Pons (tissue), 1 donor: ENCODE data around the gene ADGRL1.
A peak's percentile ranks its signal among the peaks of the same experiment; 100 is the strongest.
"Not testable (repeated sequence)": the region's sequence is repeated elsewhere in the genome, so short reads cannot be mapped to it uniquely, and the experiment has no call there.

Experiments
- DNase-seq: peaks from one replicate; pipeline ENCODE4 v3.0.0-alpha.2; 2016; ENCODE audit warnings: low spot score

The ADGRL1 gene

DNA sequence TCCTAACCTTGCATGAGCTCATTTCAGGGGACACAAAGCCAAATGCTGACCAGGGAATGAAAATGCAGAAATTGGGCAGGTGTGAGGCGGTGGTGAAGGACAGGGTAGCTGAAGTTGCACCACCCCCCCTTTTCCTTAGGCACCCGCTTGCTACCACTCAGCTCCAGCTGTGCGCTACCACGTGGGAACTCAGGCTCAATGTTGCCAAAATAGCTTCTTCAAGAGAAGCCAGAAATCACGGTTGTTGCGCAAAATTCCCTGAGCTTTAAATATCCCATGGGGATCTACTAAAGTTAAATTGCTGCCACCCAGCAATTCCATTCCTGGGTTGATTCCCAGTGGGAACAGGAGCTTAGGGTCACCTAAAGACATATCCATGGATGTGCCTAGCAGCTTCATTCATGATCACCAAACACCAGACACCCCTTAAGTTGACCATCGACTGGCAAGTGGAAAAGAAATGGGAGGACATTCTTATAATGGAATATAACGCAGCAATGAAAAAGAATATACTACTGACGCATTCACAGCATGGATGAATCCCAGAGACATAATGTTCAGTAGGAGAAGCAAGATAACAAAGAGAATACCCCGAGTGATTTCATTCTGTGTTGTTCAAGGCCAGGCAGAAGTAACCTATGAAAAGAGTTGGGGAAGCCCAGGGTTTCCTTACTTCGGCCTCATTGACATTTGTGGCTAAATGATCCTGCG lies 12.8 kb upstream of the ADGRL1 start:
- no peak for DNase-seq

DNA sequence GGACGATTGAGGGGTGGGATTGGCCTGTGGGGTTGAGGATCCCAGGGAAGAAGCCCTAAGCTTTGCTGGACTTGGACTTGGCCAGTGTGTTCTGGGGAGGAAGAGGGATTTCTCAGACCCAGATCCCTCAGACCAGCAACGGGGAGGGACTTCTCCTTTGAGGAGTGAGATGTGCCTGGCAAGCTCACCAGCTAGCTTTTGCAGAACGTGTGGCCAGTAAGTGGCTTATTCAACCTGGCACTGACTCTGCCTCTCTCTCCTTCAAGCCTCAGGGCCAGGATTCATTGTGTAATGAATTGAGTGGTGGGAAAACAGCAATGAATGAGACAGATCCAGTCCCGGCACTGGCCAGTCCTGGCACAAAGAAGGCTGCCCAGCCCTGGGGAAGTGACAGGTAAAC lies 11.9 kb upstream of the ADGRL1 start:
- DNase-seq, result not testable (repeated sequence)

DNA sequence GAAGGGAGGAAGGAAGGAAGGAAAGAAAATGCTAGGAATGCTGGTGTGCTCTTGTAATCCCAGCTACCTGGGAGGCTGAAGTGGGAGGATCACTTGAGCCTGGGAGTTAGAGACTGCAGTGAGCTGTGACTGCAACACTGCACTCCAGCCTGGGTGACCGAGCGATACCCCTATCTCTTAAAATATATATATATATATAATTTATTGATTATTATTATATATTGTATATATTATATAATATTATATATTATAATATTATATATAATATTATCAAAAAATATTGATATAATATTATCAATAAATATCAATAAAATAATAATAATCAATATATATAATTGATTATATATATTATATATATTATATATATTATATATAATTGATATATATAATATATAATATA lies 8.6 kb upstream of the ADGRL1 start:
- DNase-seq, result no peak

DNA sequence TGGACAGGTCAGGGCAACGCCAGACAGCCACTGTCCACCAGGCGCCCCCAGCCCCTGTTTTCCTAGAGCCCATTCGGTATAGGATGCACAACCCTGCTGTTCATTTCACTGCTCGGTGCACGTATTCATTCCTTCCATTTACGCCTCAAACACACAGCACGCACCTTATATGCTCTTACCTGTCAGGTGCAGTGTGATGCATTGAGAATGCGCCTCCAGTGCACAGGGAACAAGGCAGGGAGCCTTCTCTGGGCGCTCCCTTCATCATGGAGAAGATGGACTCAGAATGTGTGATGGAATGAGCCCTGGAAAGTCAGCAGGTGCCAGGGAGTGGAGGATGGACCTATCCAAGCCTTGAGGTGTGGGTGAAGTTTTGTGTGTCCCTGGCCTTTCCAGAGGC lies 4.2 kb upstream of the ADGRL1 start:
- not testable (repeated sequence) for DNase-seq

DNA sequence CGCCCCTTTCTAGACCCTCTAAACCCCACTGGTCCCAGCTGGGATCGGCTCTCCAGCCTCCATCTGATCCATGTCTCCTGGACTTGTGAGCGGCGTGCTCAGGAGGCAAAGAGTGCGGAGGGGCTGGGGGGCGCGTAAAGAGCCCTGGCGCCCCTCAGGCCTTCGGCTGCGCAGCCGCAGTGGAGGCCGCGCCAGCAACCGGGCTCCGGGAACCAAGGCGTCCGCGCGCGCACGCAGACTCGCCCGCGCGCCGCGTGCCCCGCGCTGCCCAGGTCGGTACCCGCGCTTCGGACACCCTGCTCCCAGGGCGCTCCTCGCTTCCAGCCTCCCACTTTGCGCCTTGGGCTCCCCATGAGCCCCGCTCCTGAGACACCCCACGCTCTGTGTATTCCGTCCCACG lies 3.4 kb upstream of the ADGRL1 start:
- not testable (repeated sequence) for DNase-seq

DNA sequence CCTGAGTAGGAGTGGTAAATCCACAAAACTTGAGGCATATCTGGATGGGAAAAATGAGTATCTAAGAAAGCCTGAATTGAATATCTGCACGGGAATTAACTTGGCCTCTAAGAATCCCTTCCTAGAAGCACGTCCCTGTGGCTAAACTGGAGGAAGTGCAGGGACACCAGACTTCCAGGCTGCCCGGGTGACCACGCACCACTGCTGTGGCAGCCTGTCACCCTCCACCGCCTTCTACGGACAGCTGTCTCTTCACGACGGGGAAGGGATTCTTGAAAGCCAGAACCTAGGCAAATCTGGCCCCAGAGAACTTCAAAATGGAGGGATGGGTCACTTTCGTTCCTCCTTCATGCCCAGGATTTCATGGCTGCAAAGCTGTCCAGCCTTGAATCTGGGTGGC lies 2.5 kb upstream of the ADGRL1 start:
- DNase-seq, result not testable (repeated sequence)

DNA sequence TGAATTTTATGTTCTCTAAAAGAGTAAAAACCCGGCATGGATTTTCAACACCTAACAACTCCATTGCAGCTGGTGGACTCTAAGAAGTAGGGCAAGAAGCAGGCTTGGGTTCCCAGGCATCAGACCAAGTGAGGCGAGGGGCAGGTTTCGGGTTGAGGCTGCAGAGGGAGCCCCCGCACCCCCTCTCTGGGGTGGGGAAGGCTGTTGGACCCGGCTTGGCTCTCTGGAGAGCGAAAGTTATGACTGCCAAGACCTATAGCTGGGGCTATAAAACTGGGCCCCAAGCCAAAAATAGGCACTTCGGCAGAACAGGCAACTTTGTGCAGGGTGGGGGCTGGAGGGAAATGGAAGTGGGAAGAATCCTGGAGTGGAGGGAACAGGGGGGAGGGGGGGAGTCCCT lies 1.8 kb upstream of the ADGRL1 start:
- not testable (repeated sequence) for DNase-seq

DNA sequence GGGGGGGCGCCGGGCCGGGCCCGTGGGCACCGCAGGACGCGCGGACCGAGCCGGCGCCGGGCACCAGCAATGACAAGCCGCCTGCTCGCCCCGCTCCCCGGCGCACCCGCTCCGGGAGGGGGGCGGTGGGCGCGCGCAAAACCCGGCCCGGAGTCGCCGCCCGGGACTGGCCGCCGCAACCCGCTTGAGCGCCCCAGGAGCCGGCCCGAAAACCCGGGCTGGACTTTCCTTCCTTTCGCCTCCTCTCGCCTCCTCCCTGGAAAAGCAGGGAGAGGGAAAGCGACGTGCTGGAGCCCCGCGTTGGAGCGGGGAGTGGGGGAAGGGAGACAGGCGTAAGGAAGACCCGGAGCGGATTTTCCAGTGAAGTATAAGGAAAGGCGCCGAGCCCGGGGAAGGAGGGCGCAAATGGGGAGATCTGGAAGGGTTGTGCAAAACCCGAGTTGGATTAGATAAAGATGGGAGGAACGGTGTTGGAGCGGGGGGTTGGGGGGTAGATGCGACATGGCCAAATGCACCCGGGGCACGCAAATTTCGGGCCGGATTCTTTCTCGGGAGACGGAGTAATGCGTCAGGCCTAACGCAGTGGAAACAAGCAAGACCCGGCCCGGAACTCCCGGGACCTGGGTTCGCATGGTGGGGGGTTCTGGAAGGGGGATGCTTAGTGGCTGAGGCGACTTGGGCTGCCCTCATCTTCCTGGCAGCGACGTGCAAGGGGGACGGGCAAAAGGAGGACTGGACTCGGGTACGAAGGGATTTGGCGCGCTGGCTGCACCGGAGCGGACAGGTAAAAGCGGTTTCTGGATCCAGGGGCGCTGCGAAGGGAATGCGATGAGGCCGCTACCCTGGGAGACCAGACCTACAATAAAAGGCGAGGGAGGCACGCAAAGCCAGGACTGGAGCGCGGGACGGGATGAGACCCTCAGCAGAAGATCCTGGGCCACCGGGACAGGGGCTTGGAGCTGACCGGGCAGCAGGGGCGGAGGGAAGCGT lies 1.1 kb upstream of the ADGRL1 start:
- peak; percentile 93 for DNase-seq

DNA sequence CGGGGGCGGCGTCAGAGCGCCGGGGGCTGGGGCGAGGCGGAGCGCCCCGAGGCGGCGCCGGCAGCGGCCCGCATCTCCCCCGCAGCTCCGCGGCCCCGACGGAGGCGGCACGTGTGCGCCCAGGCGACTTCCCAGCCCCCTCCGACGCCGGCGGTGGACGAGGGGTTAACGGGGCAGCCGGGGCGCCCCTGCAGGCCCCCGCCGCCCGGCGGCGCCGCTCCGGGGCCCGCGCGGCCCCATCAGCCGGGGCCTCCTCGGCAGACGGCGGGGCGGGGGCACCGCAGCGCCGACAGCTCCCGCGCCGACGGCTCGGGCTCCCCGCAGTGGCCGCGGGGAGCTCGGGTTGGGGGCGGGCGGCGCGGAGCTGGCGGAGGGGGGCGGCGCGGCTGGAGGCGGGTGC lies 339 bp upstream of the ADGRL1 start:
- not testable (repeated sequence) for DNase-seq

DNA sequence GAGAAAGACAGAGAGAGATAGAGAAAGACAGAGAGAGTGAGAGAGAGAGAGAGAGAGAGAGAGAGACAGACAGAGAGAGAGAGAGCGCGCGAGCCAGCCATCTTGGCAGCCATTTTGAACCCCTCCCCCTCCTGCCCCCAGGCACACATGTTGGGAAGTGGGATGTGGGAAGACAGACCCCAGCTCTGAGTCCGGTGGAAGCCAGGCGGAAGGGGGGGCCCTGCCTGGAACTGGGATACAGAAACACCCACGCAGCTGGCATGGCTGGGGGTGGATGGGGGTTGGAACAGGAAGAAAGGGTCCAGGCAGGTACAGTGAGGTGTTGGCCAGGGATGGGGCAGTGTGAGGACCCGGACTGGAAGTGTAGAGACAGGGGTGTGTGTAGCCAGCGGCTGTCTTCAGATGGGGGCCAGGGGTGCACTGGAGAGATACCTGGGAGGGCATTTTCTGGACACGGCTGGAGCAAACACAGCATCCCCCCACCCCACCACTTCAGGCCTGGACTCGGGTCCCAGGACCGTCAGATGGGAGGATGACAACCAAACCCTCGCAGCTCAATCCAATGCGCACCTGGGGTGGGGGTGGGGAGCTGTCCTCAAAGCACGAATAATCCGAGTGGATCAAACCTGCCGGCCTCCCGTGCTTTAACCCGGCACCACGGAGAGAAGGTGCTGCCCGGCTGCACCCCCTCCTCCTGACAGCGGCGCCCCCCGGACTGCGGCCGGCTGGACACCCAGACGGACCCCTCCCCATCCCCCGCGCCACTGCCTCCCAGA lies 1.1 kb downstream of the ADGRL1 start:
- not testable (repeated sequence) for DNase-seq

DNA sequence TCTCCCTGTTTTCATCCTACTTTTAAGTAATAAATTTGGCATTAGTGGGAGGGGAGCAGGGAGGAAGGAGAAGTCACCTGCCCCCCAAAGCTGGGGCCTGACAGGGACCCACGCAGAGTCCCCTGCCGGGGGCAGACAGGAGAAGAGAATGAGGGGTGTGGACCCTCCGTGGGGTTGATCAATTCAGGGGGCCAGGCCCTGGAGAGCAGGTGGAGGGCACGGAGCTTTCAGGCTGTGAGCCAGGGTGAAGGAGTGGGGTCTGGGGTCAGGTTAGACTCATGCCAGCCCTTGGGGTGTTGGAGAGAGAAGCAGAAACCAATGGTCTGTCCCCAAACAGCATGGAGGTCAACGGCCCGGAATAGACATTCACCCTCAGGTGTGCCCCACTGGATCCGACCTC lies 1.8 kb downstream of the ADGRL1 start:
- not testable (repeated sequence) for DNase-seq

DNA sequence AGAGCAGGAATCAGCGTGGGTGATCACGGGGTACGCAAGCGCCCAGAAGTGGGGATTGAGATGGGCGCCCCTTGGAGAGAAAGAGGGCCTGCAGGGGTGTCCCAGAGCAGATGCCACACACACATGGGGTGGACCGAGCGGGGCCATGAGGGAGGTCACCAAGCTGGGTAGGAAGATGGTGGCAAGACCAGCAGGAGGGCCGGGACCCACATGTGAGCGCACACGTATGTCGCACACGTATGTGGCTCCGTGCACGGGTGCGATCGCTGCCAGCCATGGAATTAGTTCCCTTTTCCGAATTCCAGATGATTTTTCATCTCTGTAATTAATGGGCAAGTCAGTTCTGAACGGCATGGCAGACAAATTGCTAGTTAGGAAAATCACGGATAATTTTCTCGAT lies 2.2 kb downstream of the ADGRL1 start:
- not testable (repeated sequence) for DNase-seq

DNA sequence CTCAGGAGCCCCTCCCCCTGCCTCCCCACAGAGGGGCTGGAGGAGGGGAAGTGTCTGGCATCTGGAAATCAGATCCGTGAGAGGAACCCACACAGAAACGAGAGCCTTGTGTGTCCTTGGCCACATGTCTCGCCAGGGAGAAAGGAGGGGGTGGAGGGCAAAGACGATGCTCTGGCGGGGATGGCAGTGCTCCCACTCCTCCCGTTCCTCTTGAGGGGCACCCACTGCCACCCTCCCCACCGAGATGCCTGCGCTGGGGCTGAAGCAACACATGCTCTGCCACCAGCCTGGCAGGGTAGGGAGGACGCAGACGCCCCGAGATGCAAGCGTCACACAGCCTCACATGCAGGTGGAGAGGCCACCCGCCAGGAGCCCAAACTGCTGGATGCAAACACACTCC lies 2.8 kb downstream of the ADGRL1 start:
- no peak for DNase-seq

DNA sequence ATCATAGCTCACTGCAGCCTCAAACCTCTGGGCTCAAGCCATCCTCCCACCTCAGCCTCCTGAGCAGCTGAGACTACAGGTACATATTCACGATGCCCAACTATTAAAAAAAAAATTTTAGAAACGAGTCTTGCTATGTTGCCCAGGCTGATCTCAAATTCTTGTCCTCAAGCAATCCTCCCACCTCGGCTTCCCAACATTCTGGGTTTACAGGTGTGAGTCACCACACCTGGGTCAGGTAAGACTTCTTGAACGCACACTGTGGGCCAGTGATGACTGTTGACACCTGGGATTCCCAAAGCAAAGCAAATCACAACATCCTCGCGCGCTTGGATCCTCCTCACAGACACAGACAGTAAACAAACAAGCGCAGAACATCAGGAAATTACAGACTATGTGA lies 4.5 kb downstream of the ADGRL1 start:
- not testable (repeated sequence) for DNase-seq

DNA sequence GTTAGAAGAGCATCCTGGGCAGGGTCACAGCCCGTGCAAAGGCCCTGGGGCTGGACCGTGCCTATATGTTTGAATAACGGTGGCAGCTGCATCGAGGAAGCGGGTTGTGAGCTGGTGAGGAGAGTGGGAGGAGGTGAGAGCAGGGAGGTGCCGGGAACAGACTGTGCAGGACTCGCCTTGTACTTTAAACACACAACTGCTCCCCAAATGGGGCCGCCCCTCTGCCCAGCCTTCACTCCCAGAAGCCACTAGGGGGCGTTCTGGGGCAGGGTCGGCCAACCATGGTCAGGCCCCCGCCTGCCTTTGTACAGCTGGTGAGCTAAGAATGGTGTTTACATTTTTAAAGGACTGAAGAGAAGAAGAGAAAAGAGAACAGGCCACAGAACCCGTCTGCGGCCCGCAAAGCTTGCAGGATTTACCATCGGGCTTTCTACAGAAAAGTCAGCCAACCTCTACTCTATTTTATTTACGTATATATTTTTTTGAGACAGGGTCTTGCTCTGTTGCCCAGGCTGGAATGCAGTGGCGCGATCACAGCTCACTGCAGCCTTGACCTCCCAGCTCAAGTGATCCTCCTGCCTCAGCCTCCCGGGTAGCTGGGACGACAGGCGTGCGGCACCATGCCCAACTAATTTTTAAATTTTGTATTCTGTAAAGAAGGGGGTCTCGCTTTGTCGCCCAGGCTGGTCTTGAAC lies 5.7 kb downstream of the ADGRL1 start:
- DNase-seq, result not testable (repeated sequence)

DNA sequence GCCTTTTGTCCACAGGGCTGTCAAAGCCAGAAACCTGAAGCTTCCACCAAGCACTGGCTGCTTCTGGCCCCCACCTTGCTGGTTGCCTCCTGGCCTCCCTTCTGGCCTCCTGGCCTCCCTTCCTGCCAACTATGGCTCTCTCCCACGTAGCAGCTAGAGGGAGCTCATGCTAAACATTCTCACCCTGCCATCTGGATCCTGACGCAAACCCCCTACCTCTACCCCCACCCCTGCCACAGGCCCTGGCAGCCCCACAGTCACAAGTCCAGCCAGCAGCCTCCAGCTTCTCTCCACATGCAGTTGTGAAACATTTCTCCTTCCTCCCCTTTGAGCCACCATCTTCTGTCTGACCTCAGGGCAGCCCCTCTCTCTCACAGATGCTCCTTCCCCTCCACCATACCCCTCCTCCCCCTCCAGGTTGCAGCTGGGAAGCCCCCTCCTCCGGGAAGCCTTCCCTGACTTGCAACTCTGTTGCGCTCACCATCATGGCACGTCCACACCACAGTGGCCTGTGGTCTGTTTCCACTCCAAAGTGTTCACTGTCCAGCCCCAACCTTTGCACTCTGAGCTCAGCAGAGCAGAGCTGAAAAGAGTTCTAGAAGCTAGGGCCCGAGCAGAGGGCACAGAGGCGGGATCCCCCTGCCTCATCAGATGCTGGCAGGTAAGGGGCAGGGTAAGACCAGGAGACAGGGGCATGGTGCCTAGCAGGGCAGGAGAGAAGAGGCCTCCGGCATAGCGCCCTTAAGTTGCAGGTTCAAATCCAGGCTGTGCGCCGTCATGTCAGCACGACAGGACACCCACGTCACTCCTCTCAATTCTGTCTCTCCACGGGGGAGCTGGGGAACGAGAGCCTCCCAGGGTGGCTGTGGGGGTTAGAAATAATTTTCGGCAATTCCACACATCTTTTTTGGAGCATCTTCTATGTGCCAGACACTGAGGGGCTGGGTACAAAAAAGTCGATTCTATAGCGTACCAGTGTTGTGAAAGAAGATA lies 7.3 kb downstream of the ADGRL1 start:
- no peak for DNase-seq

DNA sequence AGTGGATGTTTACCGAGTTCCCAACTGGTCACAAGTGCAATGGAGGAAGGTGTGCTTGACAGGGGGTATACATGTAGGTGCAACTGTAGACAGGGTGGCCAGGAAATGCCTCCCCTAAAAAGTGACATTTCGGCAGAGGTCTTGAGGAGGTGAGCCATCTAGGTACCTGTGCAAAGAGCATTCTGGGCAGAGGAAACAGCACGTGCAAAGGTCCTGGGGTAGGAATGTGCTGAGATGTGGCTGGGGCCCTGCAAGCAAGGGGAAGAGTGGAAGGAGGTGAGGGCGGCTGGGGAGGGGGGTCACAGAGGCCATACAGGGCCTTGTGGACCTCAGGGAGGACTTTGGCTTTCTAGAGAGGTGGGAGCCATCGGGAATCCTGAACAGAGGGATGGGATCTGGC lies 8.1 kb downstream of the ADGRL1 start:
- DNase-seq, result no peak

DNA sequence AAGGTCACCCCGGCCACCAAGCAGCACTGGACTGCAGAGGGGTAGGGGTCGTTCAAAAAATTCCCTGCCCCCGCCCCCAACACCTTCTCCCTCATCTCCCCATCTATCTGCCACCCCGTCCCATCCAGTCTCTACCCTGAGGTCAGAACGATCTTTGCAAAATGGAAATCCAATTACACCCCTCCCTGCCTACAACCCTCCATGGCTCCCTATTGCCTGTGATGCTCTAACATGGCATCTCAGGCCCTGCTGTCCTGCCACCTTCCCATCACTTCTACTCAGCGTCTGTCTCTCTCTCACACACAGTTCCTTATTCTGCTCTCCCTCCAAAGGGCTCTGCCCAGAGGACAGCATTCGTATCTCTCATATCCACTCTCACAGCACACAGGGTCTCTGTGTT lies 8.7 kb downstream of the ADGRL1 start:
- not testable (repeated sequence) for DNase-seq

DNA sequence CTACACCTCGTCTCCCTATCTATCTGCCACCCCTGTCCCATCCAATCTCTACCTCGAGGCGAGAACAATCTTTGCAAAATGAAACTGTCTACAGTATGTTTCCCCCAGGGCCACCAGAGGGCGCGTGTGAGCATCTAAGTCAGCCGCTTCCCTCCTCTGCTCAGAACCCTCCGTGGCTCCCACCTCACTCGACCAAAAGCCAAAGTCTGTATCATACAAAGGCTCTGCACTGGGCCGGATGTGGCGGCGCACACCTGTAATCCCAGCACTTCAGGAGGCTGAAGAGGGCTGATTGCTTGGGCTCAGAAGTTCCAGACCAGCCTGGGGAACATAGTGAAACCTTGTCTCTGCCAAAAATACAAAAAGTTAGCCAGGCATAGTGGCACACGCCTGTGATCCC lies 9.9 kb downstream of the ADGRL1 start:
- DNase-seq, result peak; percentile 30

DNA sequence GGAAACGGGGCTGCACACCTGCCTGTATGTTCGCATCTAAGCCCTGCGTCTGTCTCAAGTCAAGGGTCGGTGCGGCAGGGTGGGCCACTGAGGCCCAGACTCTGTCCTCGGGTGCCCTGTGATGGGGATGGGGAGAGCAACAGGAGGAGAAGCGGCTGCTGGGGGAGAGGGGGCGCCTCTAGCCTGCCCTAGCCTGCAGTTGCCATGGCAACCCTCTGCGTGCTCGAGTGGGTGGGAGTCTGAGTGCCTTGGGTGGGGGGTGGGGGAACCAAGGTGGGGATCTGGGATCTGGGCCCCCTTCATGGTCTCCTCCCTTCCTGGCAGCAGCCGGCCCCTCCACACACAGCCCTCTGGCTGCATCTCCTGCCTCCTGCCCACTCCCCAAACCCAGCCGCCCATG lies 10.8 kb downstream of the ADGRL1 start:
- DNase-seq, result not testable (repeated sequence)
